Measurements from ENCODE around the gene FNBP1L.

GRCh38 chr1:93408203-93408602 lies 39.7 kb upstream of the FNBP1L start:
- no peak for TF ChIP-seq EZH2phosphoT487 (IDR thresholded peaks at IDR 0.05; ENCODE audit: borderline replicate concordance, low read depth, low read length)
- TF ChIP-seq CTCF (conservative IDR thresholded peaks at IDR 0.05; ENCODE audit: low read length), result no peak

Data from OCI-LY7 (cell line).